GM23248 (cell line): Measurements from ENCODE around the gene DDX59.

Experiments
- EZH2 ChIP-seq: fragments of 200-600 bp; sonication (generic); IDR thresholded peaks from 2 replicates; pipeline ENCODE4 v1.6.1; 2018; ENCODE audit warnings: antibody characterized with exemption, mild to moderate bottlenecking; ENCODE audit not compliant: insufficient read depth, poor library complexity, severe bottlenecking
- EZH2phosphoT487 ChIP-seq: fragments of 200-600 bp; sonication (generic); IDR thresholded peaks from 2 replicates; pipeline ENCODE4 v1.6.1; 2018; ENCODE audit warnings: antibody characterized with exemption, moderate library complexity, mild to moderate bottlenecking, low read depth; ENCODE audit not compliant: insufficient read depth

DNA sequence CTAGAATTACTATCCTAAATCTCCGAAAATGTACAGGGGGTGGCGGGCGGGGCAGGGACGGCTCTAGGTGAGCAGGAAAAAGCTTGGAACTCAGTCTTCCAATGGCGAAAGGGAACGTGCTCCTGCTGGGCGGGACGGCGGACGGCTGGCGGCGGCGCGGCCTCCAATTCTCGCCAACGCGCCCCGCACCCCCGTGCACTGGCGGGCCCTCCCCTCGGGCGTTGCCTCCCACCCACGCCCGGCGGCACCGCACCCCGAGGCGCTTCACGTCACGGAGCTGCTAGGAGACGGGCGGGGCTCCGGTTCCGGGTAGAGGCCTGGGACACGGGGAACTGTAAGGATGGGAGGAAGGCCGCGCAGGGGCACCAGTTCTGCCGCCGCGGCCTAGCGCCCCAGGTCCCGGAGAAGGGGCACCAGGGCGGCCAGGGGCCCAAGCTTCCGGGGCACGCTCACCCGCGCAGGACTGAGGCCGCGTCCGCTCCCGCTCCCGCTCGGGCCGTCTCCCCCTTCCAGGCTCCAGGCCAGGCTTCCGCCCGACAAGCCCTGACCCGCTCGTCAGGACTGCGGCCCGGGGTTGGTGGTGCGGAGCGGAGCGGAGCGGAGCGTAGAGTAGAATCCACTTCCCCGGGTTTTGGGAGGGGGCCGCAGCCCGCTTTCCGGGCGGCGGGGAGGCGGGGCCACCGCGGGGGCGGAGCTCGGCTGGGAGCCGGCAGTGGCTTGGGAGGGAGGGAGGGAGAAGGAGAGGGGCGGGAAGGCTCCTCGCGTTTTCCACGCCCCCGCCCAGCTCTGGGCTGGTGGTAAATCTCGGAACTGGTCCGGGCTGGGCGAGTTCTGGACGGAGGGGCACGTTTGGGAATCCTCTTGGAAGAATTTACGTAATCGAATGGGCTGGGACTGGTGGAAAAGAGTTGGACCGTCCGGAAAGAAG, at the start of gene DDX59:
- TF ChIP-seq EZH2 (no peak), EZH2phosphoT487 (no peak)
